ENCODE data around the gene TMTC2.

The TMTC2 gene

DNA sequence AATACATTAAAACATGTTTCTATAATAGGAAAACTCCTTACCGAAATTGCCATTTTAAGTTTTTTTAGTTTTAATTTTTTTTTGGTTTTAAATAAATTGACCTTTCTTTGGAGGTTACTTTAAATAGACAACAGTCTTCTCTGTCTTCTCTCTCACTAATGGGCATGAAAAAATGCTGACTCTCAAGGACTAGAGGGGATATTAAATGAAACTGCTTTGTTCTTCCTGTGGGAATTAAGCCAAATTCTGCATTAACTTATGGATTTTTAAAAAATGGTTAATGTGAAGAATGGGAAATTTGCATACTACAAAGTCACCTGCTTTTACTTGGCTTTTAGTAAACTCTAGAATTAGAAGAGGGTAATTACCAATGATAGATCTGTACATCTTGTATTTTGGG lies 378.9 kb downstream of the TMTC2 start:
- no peaks in the 10 kb centered on the region for H3K79me2 ChIP-seq (ENCODE audit: insufficient read depth, low read length)
- H3K9me3 ChIP-seq (ENCODE audit: low read length): no peaks in the 10 kb centered on the region
- no peaks in the 10 kb centered on the region for H3K36me3 ChIP-seq (ENCODE audit: insufficient read depth, low read length)
- no peak overlapping the region for H2AFZ ChIP-seq (ENCODE audit: low read length)
- H3K4me3 ChIP-seq (ENCODE audit: low read depth, low read length, poor library complexity, severe bottlenecking): no peak overlapping the region
- H3K9ac ChIP-seq (ENCODE audit: low read length): no peak overlapping the region
- H4K20me1 ChIP-seq (ENCODE audit: insufficient read depth, low read length): no peaks in the 10 kb centered on the region
- no peaks in the 10 kb centered on the region for H3K4me1 ChIP-seq (ENCODE audit: insufficient read depth, low read length, severe bottlenecking)
- no peak for TF ChIP-seq EZH2 (IDR thresholded peaks at IDR 0.05; ENCODE audit: borderline replicate concordance, low read length)
- TF ChIP-seq, protein P1, sequence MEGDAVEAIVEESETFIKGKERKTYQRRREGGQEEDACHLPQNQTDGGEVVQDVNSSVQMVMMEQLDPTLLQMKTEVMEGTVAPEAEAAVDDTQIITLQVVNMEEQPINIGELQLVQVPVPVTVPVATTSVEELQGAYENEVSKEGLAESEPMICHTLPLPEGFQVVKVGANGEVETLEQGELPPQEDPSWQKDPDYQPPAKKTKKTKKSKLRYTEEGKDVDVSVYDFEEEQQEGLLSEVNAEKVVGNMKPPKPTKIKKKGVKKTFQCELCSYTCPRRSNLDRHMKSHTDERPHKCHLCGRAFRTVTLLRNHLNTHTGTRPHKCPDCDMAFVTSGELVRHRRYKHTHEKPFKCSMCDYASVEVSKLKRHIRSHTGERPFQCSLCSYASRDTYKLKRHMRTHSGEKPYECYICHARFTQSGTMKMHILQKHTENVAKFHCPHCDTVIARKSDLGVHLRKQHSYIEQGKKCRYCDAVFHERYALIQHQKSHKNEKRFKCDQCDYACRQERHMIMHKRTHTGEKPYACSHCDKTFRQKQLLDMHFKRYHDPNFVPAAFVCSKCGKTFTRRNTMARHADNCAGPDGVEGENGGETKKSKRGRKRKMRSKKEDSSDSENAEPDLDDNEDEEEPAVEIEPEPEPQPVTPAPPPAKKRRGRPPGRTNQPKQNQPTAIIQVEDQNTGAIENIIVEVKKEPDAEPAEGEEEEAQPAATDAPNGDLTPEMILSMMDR (IDR thresholded peaks at IDR 0.05; ENCODE audit: low read length): no peak
- no peak overlapping the region for H3K27ac ChIP-seq (ENCODE audit: low read depth, low read length, poor library complexity, severe bottlenecking)
- H3K4me2 ChIP-seq (ENCODE audit: low read length): no peak overlapping the region
- no peaks in the 10 kb centered on the region for H3F3A ChIP-seq (ENCODE audit: insufficient read depth, low read length)
- H3K27me3 ChIP-seq (ENCODE audit: insufficient read depth, low read length): no peaks in the 10 kb centered on the region
- no peaks in the 10 kb centered on the region for H3K9me2 ChIP-seq (ENCODE audit: low read depth, low read length)

DNA sequence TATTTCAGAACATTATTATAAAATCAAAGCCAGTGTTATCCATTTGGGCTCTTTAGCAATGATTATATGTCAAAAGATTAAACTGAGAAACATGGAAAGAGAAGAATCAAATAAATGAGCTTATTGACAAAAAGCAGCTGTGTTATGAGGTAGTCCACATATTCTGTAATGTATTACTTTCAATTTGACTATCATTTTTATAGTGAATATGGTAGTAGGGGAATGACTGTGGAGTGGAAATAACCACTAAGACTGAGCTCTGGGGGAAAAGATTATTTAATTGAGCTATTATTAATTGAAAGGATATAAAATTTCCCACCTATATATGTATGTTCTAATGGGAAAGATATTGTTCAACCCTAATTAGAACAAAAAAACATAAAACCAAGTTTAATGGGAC lies 381.3 kb downstream of the TMTC2 start:
- Histone ChIP-seq H3K9me3 (ENCODE audit: low read length) (no peaks in the 10 kb centered on the region), H3K79me2 (ENCODE audit: insufficient read depth, low read length) (no peaks in the 10 kb centered on the region), H3K4me2 (ENCODE audit: low read length) (no peak overlapping the region), H3K4me3 (ENCODE audit: low read depth, low read length, poor library complexity, severe bottlenecking) (no peak overlapping the region), H3K4me1 (ENCODE audit: insufficient read depth, low read length, severe bottlenecking) (no peaks in the 10 kb centered on the region), H3K27me3 (ENCODE audit: insufficient read depth, low read length) (no peaks in the 10 kb centered on the region), H3K27ac (ENCODE audit: low read depth, low read length, poor library complexity, severe bottlenecking) (no peak overlapping the region), H2AFZ (ENCODE audit: low read length) (no peak overlapping the region), H3F3A (ENCODE audit: insufficient read depth, low read length) (no peaks in the 10 kb centered on the region), H3K9me2 (ENCODE audit: low read depth, low read length) (no peaks in the 10 kb centered on the region), H3K9ac (ENCODE audit: low read length) (no peak overlapping the region), H4K20me1 (ENCODE audit: insufficient read depth, low read length) (no peaks in the 10 kb centered on the region), H3K36me3 (ENCODE audit: insufficient read depth, low read length) (no peaks in the 10 kb centered on the region)
- TF ChIP-seq, protein P1 (IDR thresholded peaks at IDR 0.05; ENCODE audit: low read length): no peak
- TF ChIP-seq EZH2 (IDR thresholded peaks at IDR 0.05; ENCODE audit: borderline replicate concordance, low read length): no peak

DNA sequence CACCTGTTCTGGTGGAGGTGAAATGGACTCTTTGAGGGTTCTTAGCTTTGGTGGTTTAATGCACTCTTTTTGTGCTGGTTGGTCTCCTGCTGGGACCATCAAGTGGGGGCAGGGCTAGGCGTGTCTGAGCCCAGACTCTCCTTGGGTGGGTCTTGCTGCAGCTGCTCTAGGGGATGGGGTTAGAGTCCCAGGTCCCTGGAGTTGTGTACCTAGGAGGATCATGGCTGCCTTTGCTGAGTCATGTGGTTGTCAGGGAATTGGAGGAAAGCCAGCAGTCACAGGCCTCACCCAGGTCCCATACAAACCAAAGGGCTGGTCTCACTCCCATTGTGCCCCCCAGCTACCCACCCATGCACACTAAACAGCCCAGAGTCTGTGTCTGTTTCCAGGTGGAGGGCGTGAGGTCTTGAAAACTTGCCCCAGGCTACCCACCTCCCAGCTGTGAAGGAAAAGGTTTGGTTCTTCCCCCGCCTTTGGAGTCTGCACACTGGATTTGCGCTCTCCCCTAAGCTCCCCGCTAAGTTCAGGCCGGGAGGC lies 387.7 kb downstream of the TMTC2 start:
- Histone ChIP-seq H3K27ac (ENCODE audit: low read depth, low read length, poor library complexity, severe bottlenecking) (no peak overlapping the region), H3K9ac (ENCODE audit: low read length) (no peak overlapping the region), H3K27me3 (ENCODE audit: insufficient read depth, low read length) (no peaks in the 10 kb centered on the region), H3K4me2 (ENCODE audit: low read length) (no peak overlapping the region), H2AFZ (ENCODE audit: low read length) (no peak overlapping the region), H3K9me3 (ENCODE audit: low read length) (no peaks in the 10 kb centered on the region), H3K36me3 (ENCODE audit: insufficient read depth, low read length) (no peaks in the 10 kb centered on the region), H3F3A (ENCODE audit: insufficient read depth, low read length) (no peaks in the 10 kb centered on the region), H3K79me2 (ENCODE audit: insufficient read depth, low read length) (no peaks in the 10 kb centered on the region), H3K9me2 (ENCODE audit: low read depth, low read length) (no peaks in the 10 kb centered on the region), H3K4me1 (ENCODE audit: insufficient read depth, low read length, severe bottlenecking) (no peaks in the 10 kb centered on the region), H3K4me3 (ENCODE audit: low read depth, low read length, poor library complexity, severe bottlenecking) (no peak overlapping the region), H4K20me1 (ENCODE audit: insufficient read depth, low read length) (no peaks in the 10 kb centered on the region)
- TF ChIP-seq, protein P1 (IDR thresholded peaks at IDR 0.05; ENCODE audit: low read length): no peak
- no peak for TF ChIP-seq EZH2 (IDR thresholded peaks at IDR 0.05; ENCODE audit: borderline replicate concordance, low read length)
